ENCODE measurements around the gene ACAD9. TPM values are rescaled to one million over a fixed set of nuclear protein-coding genes. Genes with fewer than 3 reads are reported as not detected.

ACAD9 gene
- total RNA-seq, 6 experiments from 2014 or later = 28.5 to 36.9 (median 28.9) TPM

DNA sequence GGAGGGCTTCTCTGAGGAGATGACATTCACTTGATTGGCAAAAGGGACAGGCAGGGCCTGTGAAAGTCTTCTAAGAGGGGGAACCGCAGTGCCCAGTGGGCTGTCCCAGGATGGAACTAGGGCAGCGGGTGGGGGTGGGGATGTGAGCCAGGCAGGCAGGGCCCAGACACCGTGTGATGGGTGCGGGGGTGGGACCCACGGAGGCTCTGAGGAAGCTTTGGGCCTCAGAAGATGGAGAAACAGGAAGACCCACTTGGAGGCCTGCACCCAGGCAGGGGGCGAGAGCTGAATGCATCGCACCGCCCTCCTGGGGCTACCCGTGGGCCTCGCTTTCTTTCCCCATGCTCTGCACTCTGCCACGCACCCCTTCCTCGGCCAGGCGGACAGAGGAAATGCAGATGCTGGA, 32.9 kb upstream of the ACAD9 start:
- intact Hi-C loops (cut with DNase I) = no loop called here
- Histone ChIP-seq H3K4me3 (peak overlapping the region in 1 of 3 donors; percentile 51), H3K4me1 (peaks cover 0 to 3% (median 1%) of the 10 kb centered on the region in 4 donors), H3K36me3 (no peaks in the 10 kb centered on the region), H3K27me3 (no peaks in the 10 kb centered on the region), H3K27ac (peak overlapping the region in 1 of 3 donors; percentile 10), H3K9me3 (no peaks in the 10 kb centered on the region)
- peak in 2 of 4 donors; percentile 2 to 3 for ATAC-seq
- DNase-seq = peak in 1 of 3 donors; percentile 46
- no peak for TF ChIP-seq POLR2A (IDR thresholded peaks at IDR 0.05)
- TF ChIP-seq, protein P1, sequence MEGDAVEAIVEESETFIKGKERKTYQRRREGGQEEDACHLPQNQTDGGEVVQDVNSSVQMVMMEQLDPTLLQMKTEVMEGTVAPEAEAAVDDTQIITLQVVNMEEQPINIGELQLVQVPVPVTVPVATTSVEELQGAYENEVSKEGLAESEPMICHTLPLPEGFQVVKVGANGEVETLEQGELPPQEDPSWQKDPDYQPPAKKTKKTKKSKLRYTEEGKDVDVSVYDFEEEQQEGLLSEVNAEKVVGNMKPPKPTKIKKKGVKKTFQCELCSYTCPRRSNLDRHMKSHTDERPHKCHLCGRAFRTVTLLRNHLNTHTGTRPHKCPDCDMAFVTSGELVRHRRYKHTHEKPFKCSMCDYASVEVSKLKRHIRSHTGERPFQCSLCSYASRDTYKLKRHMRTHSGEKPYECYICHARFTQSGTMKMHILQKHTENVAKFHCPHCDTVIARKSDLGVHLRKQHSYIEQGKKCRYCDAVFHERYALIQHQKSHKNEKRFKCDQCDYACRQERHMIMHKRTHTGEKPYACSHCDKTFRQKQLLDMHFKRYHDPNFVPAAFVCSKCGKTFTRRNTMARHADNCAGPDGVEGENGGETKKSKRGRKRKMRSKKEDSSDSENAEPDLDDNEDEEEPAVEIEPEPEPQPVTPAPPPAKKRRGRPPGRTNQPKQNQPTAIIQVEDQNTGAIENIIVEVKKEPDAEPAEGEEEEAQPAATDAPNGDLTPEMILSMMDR (IDR thresholded peaks at IDR 0.05) = no peak
- WGBS (ENCODE audit: insufficient coverage, low coverage, low lambda C conversion rate, missing lambda C conversion rate) = 60% methylated on average over 1 of the region's 13 CpGs

DNA sequence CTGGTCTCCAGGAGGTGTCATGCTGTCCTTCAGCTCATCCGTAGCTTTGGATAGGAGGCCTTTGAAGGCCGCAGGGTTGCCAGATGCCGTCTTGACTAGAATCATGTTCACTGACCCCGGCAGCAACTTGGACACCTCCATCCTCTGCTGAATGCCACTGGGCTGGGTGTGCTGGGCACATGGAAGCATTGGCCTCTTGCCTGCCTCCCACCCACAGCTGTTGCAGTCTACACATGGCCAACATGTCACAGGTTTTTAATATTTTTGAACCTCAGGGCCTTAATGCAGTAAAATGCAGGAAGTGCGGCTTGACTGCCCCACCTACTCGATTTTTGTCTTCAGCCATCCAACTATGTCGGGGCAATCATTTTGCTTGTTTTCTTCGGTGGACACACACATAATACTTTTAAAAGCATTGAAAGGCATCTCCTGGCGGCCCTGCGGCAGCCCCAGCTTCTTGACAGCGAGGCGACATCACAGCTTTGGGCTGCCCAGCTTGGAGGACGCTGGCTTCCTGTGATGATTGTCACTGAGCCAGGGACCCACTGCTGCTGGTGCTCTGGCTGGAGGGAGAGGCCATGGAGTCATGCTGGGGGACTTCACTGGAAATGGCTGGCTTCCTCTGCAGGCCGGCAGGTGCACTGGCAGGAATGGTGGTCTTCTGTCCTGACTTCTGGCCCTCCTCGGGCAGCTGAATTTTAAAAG, 31.6 kb upstream of the ACAD9 start:
- intact Hi-C loops (cut with DNase I) = no loop called here
- Histone ChIP-seq H3K36me3 (no peaks in the 10 kb centered on the region), H3K4me1 (peaks cover 0 to 3% (median 1%) of the 10 kb centered on the region in 4 donors), H3K27ac (no peak overlapping the region), H3K27me3 (no peaks in the 10 kb centered on the region), H3K4me3 (no peak overlapping the region), H3K9me3 (no peaks in the 10 kb centered on the region)
- ATAC-seq (no peak), DNase-seq (no peak)
- WGBS (ENCODE audit: insufficient coverage, low coverage, low lambda C conversion rate, missing lambda C conversion rate) = 83% methylated on average over 2 of the region's 15 CpGs
- no peak for TF ChIP-seq POLR2A (IDR thresholded peaks at IDR 0.05)
- TF ChIP-seq, protein P1 (IDR thresholded peaks at IDR 0.05) = no peak

DNA sequence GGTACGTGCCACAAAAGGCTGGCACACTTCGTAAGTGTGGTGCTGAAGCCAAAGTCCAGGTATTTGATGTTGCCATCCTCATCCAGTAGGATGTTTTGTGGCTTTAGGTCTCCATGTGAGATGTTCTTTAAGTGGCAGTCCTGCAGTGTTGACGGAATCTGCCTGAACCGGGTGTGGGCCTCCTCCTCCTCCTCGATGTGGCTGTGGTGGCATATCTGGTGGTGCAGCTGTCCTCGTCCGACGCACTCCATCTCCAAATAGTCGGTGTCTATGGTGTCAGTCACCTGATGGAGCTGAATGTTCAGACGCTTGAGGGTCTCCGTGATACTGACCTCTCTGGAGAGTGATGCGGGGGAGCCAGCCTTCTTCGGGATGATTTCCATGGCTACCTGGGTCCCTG, 30.5 kb upstream of the ACAD9 start:
- ATAC-seq = no peak
- 60% methylated on average over 2 of the region's 13 CpGs for WGBS (ENCODE audit: insufficient coverage, low coverage, low lambda C conversion rate, missing lambda C conversion rate)
- Histone ChIP-seq H3K27ac (no peak overlapping the region), H3K4me1 (peaks cover 0 to 3% (median 1%) of the 10 kb centered on the region in 4 donors), H3K9me3 (no peaks in the 10 kb centered on the region), H3K4me3 (no peak overlapping the region), H3K27me3 (no peaks in the 10 kb centered on the region), H3K36me3 (no peaks in the 10 kb centered on the region)
- intact Hi-C loops (cut with DNase I) = no loop called here
- TF ChIP-seq, protein P1 (IDR thresholded peaks at IDR 0.05) = no peak
- no peak for TF ChIP-seq POLR2A (IDR thresholded peaks at IDR 0.05)
- DNase-seq = no peak

DNA sequence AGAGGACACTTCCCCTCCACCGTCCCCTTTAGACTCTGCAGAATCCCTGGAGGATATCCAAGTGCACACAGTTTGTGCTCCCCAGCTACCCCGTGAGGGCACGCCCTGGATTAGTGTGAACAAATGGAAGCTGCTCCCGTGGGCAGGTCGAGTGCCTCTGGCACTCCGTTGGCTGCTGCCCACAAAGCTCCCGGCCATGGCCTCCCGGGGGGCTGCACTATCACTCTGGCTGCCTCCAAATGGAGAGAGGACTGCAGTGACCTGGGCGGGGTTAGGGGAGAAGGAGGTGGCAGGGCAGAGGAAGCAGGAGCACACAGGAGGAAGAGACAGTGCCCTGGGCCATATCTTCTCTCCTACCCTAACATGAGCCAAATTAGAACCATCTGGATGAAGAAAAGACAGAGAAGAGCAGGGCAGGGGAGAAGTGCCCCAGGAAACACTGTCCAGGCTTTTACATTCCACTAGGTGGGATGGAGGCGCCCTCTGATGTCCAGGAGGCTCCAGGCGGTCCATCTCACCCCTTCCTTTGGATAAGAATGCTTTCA, 29.4 kb upstream of the ACAD9 start:
- Histone ChIP-seq H3K4me3 (no peak overlapping the region), H3K27me3 (no peaks in the 10 kb centered on the region), H3K27ac (no peak overlapping the region), H3K9me3 (no peaks in the 10 kb centered on the region), H3K4me1 (peaks cover 0 to 3% (median 1%) of the 10 kb centered on the region in 4 donors), H3K36me3 (no peaks in the 10 kb centered on the region)
- ATAC-seq = no peak
- 80% methylated on average over 1 of the region's 11 CpGs for WGBS (ENCODE audit: insufficient coverage, low coverage, low lambda C conversion rate, missing lambda C conversion rate)
- TF ChIP-seq POLR2A (IDR thresholded peaks at IDR 0.05) = no peak
- TF ChIP-seq, protein P1 (IDR thresholded peaks at IDR 0.05) = no peak
- DNase-seq = no peak
- intact Hi-C loops (cut with DNase I) = no loop called here
